Muscle of back (tissue), 11 donors: ENCODE measurements around the gene LYPLAL1. TPM values are rescaled to one million over a fixed set of nuclear protein-coding genes. Genes with fewer than 3 reads are reported as not detected.
"Not testable (repeated sequence)": the region's sequence is repeated elsewhere in the genome, so short reads cannot be mapped to it uniquely, and the experiment has no call there.

Experiments used
- DNase-seq, 3 donors: peaks; one replicate each; pipeline versions ENCODE4 v3.0.0 to v3.0.0-alpha.2; 2013
- polyA plus RNA-seq, 10 donors: library from polyadenylated mRNA; unstranded; fragments of 120-200 nt; gene quantifications; one replicate each; pipeline ENCODE4 v1.2.1, GENCODE V29; 2013; ENCODE audit not compliant: insufficient read length in 10 of 10

Gene LYPLAL1
- polyA plus RNA-seq, 10 donors = 27.3 to 42.0 (median 35.8) TPM

DNA sequence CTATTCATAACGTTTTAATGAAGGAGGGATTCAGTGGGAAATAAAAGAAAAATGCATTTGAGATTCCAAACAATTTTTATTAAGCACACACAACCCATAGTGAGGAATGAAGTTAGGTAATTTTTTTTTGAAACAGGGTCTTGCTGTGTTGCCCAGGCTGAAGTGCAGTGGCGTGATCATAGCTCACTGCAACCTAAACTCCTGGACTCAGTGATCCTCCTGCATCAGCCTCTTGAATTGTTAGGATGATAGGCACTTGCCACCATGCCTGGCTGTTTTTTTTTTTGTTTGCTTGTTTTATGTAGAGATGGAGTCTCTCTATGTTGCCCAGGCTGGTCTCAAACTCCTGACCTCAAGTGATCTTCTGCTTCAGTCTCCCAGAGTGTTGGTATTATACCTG is 28.9 kb downstream of the LYPLAL1 start:
- no peak for DNase-seq

- no peak for DNase-seq
Observed at GRCh38 chr1:219206350-219206749, 32.7 kb downstream of the LYPLAL1 start.

GRCh38 chr1:219209578-219209977 is 35.9 kb downstream of the LYPLAL1 start:
- DNase-seq = no peak

DNA sequence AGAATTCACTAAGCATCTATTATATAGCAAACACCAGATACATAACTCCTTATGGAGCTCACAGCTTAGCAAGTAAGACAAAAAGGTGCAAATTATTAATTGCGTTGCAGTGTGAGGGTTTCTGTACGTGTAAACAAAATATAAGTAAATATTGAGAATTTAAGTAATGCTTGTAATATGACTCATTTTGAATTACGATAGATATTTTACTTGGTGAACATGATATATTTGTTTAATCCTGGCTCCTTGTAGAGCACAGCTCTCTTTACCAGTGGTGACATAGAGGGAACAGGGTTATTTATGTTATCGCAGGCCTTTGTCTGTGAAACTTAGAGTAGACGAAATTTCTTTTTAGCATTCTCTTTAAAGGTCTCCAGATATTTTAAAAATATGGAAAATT is 36.4 kb downstream of the LYPLAL1 start:
- no peak for DNase-seq

DNA sequence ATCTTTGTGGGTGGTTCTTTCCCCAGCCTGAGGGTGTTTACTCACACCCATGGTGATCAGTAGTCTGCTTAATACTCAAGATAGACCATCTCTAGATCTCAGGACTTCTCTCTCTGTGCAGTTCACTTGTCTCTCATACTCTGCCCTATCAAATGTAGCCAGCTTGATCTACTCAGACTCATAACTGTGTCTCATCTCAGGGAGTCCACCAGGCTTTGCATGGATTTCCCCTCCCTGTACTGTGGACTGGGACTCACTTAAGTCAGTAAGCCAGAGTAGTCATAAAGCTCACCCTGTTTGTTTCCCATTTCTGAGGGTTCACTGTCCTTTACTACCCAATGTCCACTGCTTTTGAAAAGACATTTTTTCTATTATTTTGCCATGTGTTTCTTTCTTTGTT is 41.8 kb downstream of the LYPLAL1 start:
- no peak for DNase-seq

- DNase-seq = no peak
Observed at GRCh38 chr1:219220945-219221344, 47.3 kb downstream of the LYPLAL1 start.

- no peak for DNase-seq
Observed at GRCh38 chr1:219223496-219223895, 49.8 kb downstream of the LYPLAL1 start.

GRCh38 chr1:219226196-219226595 is 52.5 kb downstream of the LYPLAL1 start:
- DNase-seq = peak in 2 of 3 donors; percentile 18 to 64

GRCh38 chr1:219227360-219228057 is 53.8 kb downstream of the LYPLAL1 start:
- DNase-seq = peak; percentile 30 to 73 (median 30)

- no peak for DNase-seq
Observed at GRCh38 chr1:219228058-219228419, 54.4 kb downstream of the LYPLAL1 start.

DNA sequence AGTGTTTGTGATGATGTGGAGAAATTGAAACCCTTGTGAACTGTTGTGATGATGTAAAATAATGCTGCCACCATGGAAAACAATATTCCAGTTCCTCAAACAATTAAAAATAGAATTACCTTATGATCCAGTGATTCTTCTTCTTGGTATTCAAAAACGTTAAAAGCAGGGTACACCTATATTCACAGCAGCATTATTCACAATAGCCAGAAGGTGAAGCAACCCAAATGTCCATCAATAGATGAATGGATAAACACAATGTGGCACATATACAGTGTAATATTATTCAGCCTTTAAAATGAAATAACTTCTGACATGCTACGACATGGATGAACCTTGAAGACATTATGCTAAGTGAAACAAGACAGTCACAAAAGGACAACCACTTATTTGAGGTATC is 59.2 kb downstream of the LYPLAL1 start:
- no peak for DNase-seq

GRCh38 chr1:219235903-219236481 is 62.3 kb downstream of the LYPLAL1 start:
- peak in 1 of 3 donors; percentile 76 for DNase-seq

GRCh38 chr1:219236933-219237610 is 63.4 kb downstream of the LYPLAL1 start:
- no peak for DNase-seq

GRCh38 chr1:219239518-219239917 is 65.8 kb downstream of the LYPLAL1 start:
- peak in 1 of 3 donors; percentile 33 for DNase-seq

- no peak for DNase-seq
Observed at GRCh38 chr1:219244864-219245263, 71.2 kb downstream of the LYPLAL1 start.

- DNase-seq = no peak
Observed at GRCh38 chr1:219247441-219247840, 73.8 kb downstream of the LYPLAL1 start.

GRCh38 chr1:219250468-219250867 is 76.8 kb downstream of the LYPLAL1 start:
- DNase-seq = not testable (repeated sequence)

GRCh38 chr1:219257751-219258150 is 84.1 kb downstream of the LYPLAL1 start:
- DNase-seq = no peak

DNA sequence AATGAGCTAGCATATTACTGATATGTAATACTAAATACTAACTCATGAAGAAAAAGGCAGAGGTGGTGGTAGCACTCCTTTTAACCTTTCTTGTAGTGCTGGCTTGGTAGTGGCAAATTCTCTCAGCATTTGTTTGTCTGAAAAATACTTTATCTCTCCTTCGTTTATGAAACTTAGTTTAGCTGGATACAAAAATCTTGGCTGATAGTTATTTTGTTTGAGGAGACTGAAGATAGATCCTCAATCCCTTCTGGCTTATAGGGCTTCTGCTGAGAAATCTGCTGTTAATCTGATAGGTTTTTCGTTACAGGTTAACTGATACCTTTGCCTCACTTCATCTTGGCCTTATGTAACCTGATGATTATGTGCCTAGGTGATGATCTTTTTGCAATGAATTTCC is 87.8 kb downstream of the LYPLAL1 start:
- no peak for DNase-seq
